SK-N-SH (cell line): ENCODE measurements around the gene PPARD.

ENCODE experiments used
- CTCF ChIP-seq: fragments of 200-600 bp; sonication (generic); IDR thresholded peaks from 2 replicates; pipeline ENCODE4 v1.6.1; 2017; ENCODE audit warnings: antibody characterized with exemption, mild to moderate bottlenecking, moderate library complexity
- SIN3A ChIP-seq: IDR thresholded peaks from 2 replicates; pipeline ENCODE4 v1.6.1; 2012; ENCODE audit warnings: low read depth, mild to moderate bottlenecking, low read length, moderate library complexity, borderline replicate concordance

GRCh38 chr6:35474942-35475570, 132.7 kb downstream of the PPARD start:
- no peak for TF ChIP-seq CTCF
- no peak for TF ChIP-seq SIN3A
